ENCODE data around the gene ADGRG3. TPM values are rescaled to one million over a fixed set of nuclear protein-coding genes. Genes with fewer than 3 reads are reported as not detected.

Gene ADGRG3
- total and polyA plus RNA-seq, 2 of the 8 experiments (the other 6 are each of a cell fraction or from before 2014, with no cell fraction given) = 0.28 to 0.98 TPM

- TF ChIP-seq CHD7 (IDR thresholded peaks at IDR 0.05; ENCODE audit: insufficient replicate concordance, low read length) = no peak
- TF ChIP-seq SIN3A (conservative IDR thresholded peaks at IDR 0.05 in 1 of 2, IDR thresholded peaks at IDR 0.05 in 1 of 2; ENCODE audit: low read depth in 1 of 2, low read length in 2 of 2) = 0 out of 4 replicates have a peak, but pooled peaks of 1 of the 2 experiments have one; percentile 29
- no peak for TF ChIP-seq RNF2 (IDR thresholded peaks at IDR 0.05; ENCODE audit: borderline replicate concordance, low read depth, low read length, missing control alignments, poor library complexity, severe bottlenecking)
- TF ChIP-seq YY1 (IDR thresholded peaks at IDR 0.05; ENCODE audit: low read depth, low read length) = no peak
- no peak for TF ChIP-seq FOSL1 (IDR thresholded peaks at IDR 0.05; ENCODE audit: insufficient read depth, low read depth, low read length)
- no peak for TF ChIP-seq SIRT6 (IDR thresholded peaks at IDR 0.05; ENCODE audit: low read length)
- no peak for TF ChIP-seq ATF3 (IDR thresholded peaks at IDR 0.05; ENCODE audit: insufficient read depth, low read depth, low read length)
Measured at GRCh38 chr16:57628008-57628781, 39.9 kb upstream of the ADGRG3 start, which contains the start of gene ADGRG1 (continued).
